H7 (cell line): ENCODE measurements around the gene IMMP2L. TPM values are rescaled to one million over a fixed set of nuclear protein-coding genes. Genes with fewer than 3 reads are reported as not detected.
"Not testable (repeated sequence)": the region's sequence is repeated elsewhere in the genome, so short reads cannot be mapped to it uniquely, and the experiment has no call there.

ENCODE experiments used
- DNase-seq: peaks from one replicate; pipeline ENCODE4 v3.0.0; 2012
- H3K27me3 ChIP-seq: 2 replicates; pipeline ENCODE4 v1.6.0; 2011; ENCODE audit warnings: mild to moderate bottlenecking, low read length; ENCODE audit not compliant: control insufficient read depth, insufficient read depth
- H3K36me3 ChIP-seq: replicated peaks from 2 replicates; pipeline ENCODE4 v1.5.1; 2011; ENCODE audit warnings: low read length; ENCODE audit not compliant: control insufficient read depth, insufficient read depth
- H3K4me3 ChIP-seq: 2 replicates; pipeline ENCODE4 v1.5.1; 2011; ENCODE audit warnings: low read depth, mild to moderate bottlenecking, control low read depth, low read length, moderate library complexity; ENCODE audit not compliant: insufficient read depth
- total RNA-seq: library from RNA; depleted of rRNA; stranded (reverse); fragments of >200 nt; shearing (Covaris generic); gene quantifications from 2 replicates; pipeline ENCODE4 v1.2.3, GENCODE V29; 2014

IMMP2L gene
- total RNA-seq, 1 experiment from 2014 or later = 9.2 TPM

DNA sequence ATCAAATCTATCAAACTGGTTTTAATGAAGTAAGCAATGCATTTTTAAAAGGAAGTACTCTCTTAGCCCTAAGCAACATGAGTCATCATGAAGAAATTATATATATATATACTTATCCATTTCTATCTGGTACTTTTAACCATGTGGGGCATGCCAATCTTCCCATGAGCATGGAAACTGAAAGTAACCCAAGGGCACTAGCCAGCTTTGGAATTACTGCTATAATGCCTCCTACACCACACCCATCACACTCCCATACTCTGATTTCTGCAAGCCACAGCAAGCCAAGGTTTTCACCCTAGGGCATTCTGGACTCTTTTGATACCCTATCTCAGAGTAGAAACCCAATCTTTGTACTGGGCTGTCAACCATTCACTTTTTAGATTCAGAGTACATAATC is 204.6 kb downstream of the IMMP2L start:
- H3K27me3 ChIP-seq = no peaks in the 10 kb centered on the region
- DNase-seq = no peak

GRCh38 chr7:111356941-111357340 is 205.4 kb downstream of the IMMP2L start:
- no peaks in the 10 kb centered on the region for H3K36me3 ChIP-seq
- no peak for DNase-seq
- H3K4me3 ChIP-seq = no peak overlapping the region
- H3K27me3 ChIP-seq = no peaks in the 10 kb centered on the region

More for the DNA sequence above, 204.6 kb downstream of the IMMP2L start:
- H3K36me3 ChIP-seq = no peaks in the 10 kb centered on the region
- H3K4me3 ChIP-seq = no peak overlapping the region

DNA sequence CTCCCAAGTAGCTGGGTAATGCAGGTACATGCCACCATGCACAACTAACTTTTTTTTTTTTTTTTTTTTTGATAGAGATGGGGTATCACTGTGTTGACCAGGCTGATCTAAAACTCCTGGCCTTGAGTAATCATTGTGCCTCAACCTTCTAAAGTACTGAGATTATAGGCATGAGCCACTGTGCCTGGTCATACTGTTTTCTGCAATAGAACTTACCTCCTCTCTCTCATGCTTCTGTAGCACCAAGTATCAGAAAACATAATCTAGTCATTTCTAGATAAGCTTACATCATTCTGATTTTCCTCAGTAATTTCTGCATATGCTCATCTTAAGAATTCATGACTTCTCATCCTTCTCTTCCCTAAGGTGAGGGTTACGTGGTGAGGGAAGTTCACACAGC is 210.0 kb downstream of the IMMP2L start:
- H3K36me3 ChIP-seq = no peaks in the 10 kb centered on the region
- H3K4me3 ChIP-seq = no peak overlapping the region
- DNase-seq = no peak

GRCh38 chr7:111346219-111346618 is 216.1 kb downstream of the IMMP2L start:
- H3K27me3 ChIP-seq = no peaks in the 10 kb centered on the region

More for the DNA sequence above, 210.0 kb downstream of the IMMP2L start:
- H3K27me3 ChIP-seq = no peaks in the 10 kb centered on the region

GRCh38 chr7:111343017-111343416 is 219.3 kb downstream of the IMMP2L start:
- H3K27me3 ChIP-seq = no peaks in the 10 kb centered on the region
- no peaks in the 10 kb centered on the region for H3K36me3 ChIP-seq
- DNase-seq = no peak
- no peak overlapping the region for H3K4me3 ChIP-seq

More at GRCh38 chr7:111346219-111346618, 216.1 kb downstream of the IMMP2L start:
- H3K36me3 ChIP-seq = no peaks in the 10 kb centered on the region
- DNase-seq = no peak
- H3K4me3 ChIP-seq = no peak overlapping the region

- Histone ChIP-seq H3K27me3 (no peaks in the 10 kb centered on the region), H3K36me3 (no peaks in the 10 kb centered on the region), H3K4me3 (no peak overlapping the region)
- no peak for DNase-seq
Measured at GRCh38 chr7:111339006-111339405, 223.3 kb downstream of the IMMP2L start.

DNA sequence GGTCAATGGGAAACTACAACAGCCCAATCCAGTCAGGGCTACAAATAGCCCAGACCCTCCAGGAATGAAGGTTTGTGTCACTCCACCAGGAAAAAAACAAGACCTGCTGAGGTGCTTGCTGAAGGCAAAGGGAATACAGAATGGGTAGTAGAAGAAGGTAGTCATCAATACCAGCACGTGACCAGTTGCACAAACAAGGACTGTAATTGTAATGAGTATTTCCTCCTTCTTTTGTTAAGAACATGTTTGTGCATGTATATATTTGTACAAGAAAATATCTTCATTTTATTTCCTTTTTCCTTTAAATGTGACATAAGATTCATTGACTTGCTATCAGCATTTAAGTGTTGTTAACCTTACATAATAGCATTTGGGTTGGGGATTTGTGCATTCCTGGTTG is 229.3 kb downstream of the IMMP2L start:
- DNase-seq = no peak
- no peak overlapping the region for H3K4me3 ChIP-seq
- no peaks in the 10 kb centered on the region for H3K36me3 ChIP-seq
- H3K27me3 ChIP-seq = no peaks in the 10 kb centered on the region

DNA sequence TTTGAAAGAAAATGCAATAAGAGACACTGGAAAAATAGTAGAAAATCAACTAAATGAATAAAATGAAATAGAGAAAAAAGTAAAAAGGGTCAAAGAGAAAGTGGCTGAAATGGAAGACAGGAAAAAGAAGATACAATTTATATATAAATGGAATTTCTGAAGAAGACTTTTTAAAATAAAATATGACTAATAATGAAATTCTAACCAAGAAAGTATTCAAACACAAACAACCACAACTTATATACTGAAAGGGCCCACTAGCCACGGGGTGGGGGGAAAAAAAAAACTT is 232.1 kb downstream of the IMMP2L start:
- Histone ChIP-seq H3K4me3 (no peak overlapping the region), H3K36me3 (no peaks in the 10 kb centered on the region), H3K27me3 (no peaks in the 10 kb centered on the region)
- no peak for DNase-seq

DNA sequence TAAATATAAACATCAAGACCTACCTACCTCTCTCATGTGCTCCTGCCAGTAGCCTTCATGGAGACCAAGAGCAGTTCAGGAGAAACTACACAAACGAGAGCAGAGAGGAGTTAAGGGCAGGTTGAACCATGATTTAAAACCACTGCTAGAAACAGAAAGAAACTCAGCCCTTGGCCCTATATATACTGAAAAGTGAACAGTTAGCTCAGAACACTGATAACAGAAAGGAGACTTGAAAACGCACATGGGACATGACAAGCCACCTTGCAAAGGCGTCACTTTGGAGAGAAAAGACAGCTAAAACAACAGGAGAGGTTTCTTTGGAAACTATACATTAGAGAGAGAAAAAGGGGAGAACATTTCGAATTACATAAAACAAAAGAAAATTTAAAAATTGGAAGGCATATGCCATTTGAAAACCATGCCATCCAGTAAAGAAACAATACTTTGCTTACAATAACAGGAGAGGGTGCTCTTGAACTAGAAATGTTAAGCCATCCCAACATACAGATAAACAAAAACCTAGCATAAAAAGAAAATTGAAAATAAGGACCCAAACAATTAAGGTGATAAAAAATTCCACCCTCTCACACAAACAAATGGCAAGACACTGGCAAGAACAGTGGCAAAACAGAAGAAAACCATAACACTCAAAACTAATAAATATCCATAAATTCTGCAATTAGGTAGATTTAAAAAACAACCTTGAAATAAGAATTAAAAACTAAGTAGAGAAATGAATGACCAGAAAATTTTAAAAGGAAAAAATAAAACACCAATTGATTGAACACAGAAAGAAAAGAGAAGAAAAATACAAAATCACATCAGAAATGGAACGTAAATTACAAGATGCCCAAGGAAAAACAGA is 232.7 kb downstream of the IMMP2L start:
- H3K4me3 ChIP-seq = no peak overlapping the region
- H3K27me3 ChIP-seq = no peaks in the 10 kb centered on the region
- no peaks in the 10 kb centered on the region for H3K36me3 ChIP-seq
- no peak for DNase-seq

DNA sequence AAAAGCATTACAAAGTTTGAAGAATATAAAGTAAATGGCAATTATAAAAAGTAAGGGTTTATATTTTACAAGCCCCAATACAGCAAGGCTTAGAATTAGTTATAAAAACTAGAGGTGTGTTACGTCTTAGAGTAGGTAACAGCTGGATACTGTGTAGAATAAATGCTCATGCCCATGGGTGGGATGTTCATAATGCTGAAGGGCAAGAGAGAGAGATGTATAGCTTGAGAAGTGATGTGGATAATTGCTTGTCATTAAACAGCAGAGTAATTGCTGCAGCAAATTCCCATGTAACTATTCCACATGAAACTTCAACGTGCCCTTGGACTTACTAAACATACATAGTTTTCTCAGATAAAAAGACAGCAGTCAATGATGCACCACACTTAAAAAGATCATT is 233.8 kb downstream of the IMMP2L start:
- no peak overlapping the region for H3K4me3 ChIP-seq
- DNase-seq = no peak
- H3K27me3 ChIP-seq = no peaks in the 10 kb centered on the region
- no peaks in the 10 kb centered on the region for H3K36me3 ChIP-seq

- H3K4me3 ChIP-seq = no peak overlapping the region
- no peak for DNase-seq
- no peaks in the 10 kb centered on the region for H3K27me3 ChIP-seq
- H3K36me3 ChIP-seq = no peaks in the 10 kb centered on the region
Measured at GRCh38 chr7:111324776-111325175, 237.5 kb downstream of the IMMP2L start.

GRCh38 chr7:111324228-111324627 is 238.1 kb downstream of the IMMP2L start:
- H3K4me3 ChIP-seq = no peak overlapping the region
- DNase-seq = no peak
- H3K27me3 ChIP-seq = no peaks in the 10 kb centered on the region
- H3K36me3 ChIP-seq = no peaks in the 10 kb centered on the region

GRCh38 chr7:111323670-111324069 is 238.6 kb downstream of the IMMP2L start:
- DNase-seq, H3K36me3 ChIP-seq, H3K4me3 ChIP-seq, H3K27me3 ChIP-seq: not testable (repeated sequence)

- no peaks in the 10 kb centered on the region for H3K36me3 ChIP-seq
- no peak for DNase-seq
- H3K4me3 ChIP-seq = no peak overlapping the region
- no peaks in the 10 kb centered on the region for H3K27me3 ChIP-seq
Measured at GRCh38 chr7:111320133-111320532, 242.2 kb downstream of the IMMP2L start.

DNA sequence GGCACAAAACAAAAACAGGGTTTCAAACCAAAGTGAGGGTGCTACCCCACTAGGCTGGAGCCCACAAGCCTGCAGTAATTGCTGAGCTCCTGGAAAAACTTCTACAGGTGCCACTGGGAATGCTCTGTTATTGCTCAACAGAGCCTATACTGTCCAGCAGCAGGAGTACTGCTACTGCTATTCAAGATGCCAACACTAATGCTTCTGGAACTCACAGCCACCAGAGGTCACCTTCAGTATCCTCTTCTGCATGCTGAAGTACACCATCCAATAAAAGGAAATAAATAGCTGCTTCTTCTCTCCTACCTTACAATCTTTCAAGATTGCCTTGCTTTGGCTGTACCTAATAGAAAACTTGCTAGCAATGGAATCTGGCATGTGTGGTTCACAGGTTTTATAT is 249.3 kb downstream of the IMMP2L start:
- DNase-seq = no peak
- no peaks in the 10 kb centered on the region for H3K36me3 ChIP-seq
- no peaks in the 10 kb centered on the region for H3K27me3 ChIP-seq
- H3K4me3 ChIP-seq = no peak overlapping the region

GRCh38 chr7:111308691-111309090 is 253.6 kb downstream of the IMMP2L start:
- Histone ChIP-seq H3K36me3 (no peaks in the 10 kb centered on the region), H3K27me3 (no peaks in the 10 kb centered on the region)

More at GRCh38 chr7:111308691-111309090, 253.6 kb downstream of the IMMP2L start:
- H3K4me3 ChIP-seq = no peak overlapping the region
- DNase-seq = no peak
